RPMI8226 (cell line): ENCODE measurements around the gene PDE7B.

Experiments used
- DNase-seq: peaks from one replicate; pipeline ENCODE4 v3.0.0-alpha.2; 2015

PDE7B gene

GRCh38 chr6:136158971-136159370 lies 307.5 kb downstream of the PDE7B start:
- DNase-seq, result no peak

- no peak for DNase-seq
These were observed 308.7 kb downstream of the PDE7B start for GRCh38 chr6:136160250-136160649.

GRCh38 chr6:136161950-136162349 lies 310.4 kb downstream of the PDE7B start:
- DNase-seq, result no peak

GRCh38 chr6:136163260-136163659 lies 311.8 kb downstream of the PDE7B start:
- no peak for DNase-seq

- no peak for DNase-seq
These were observed 315.3 kb downstream of the PDE7B start for GRCh38 chr6:136166815-136167214.

- no peak for DNase-seq
These were observed 318.1 kb downstream of the PDE7B start for GRCh38 chr6:136169394-136170148.

GRCh38 chr6:136171231-136171630 lies 319.7 kb downstream of the PDE7B start:
- DNase-seq, result no peak

- DNase-seq, result no peak
These were observed 322.3 kb downstream of the PDE7B start for GRCh38 chr6:136173519-136174507.

GRCh38 chr6:136174510-136174909 lies 323.0 kb downstream of the PDE7B start:
- no peak for DNase-seq

- no peak for DNase-seq
These were observed 324.4 kb downstream of the PDE7B start for GRCh38 chr6:136175873-136176272.

GRCh38 chr6:136178749-136179148 lies 327.2 kb downstream of the PDE7B start:
- DNase-seq, result no peak

- no peak for DNase-seq
These were observed 329.4 kb downstream of the PDE7B start for GRCh38 chr6:136180704-136181511.

GRCh38 chr6:136181512-136181833 lies 330.0 kb downstream of the PDE7B start:
- no peak for DNase-seq

GRCh38 chr6:136181861-136182260 lies 330.4 kb downstream of the PDE7B start:
- DNase-seq, result no peak

- DNase-seq, result no peak
These were observed 333.2 kb downstream of the PDE7B start for GRCh38 chr6:136184738-136185137.

GRCh38 chr6:136186363-136186762 lies 334.9 kb downstream of the PDE7B start:
- no peak for DNase-seq

GRCh38 chr6:136188486-136188885 lies 337.0 kb downstream of the PDE7B start:
- DNase-seq, result no peak

GRCh38 chr6:136189104-136189503 lies 337.6 kb downstream of the PDE7B start:
- DNase-seq, result no peak

- DNase-seq, result no peak
These were observed 340.3 kb downstream of the PDE7B start for GRCh38 chr6:136191606-136192312.

GRCh38 chr6:136192902-136193301 lies 341.4 kb downstream of the PDE7B start:
- no peak for DNase-seq

- no peak for DNase-seq
These were observed 350.2 kb downstream of the PDE7B start for GRCh38 chr6:136201732-136202131.

- no peak for DNase-seq
These were observed 357.3 kb downstream of the PDE7B start for GRCh38 chr6:136208783-136209182.

- no peak for DNase-seq
These were observed 358.0 kb downstream of the PDE7B start for GRCh38 chr6:136209496-136209895.
